H1 (cell line): Measurements from ENCODE around the gene ARFGEF3. TPM values are rescaled to one million over a fixed set of nuclear protein-coding genes. Genes with fewer than 3 reads are reported as not detected.

Experiments used
- SP4 ChIP-seq: IDR thresholded peaks from 2 replicates; pipeline ENCODE4 v1.6.1; 2012; ENCODE audit warnings: low read length, inconsistent platforms
- polyA plus RNA-seq, 7 experiments: library from polyadenylated mRNA; depleted of rRNA in 3 of 7; stranded (reverse) in 5 of 7; unstranded in 2 of 7; fragments of >200 nt in 5 of 7; fragments of 200-250 nt in 2 of 7; gene quantifications; 1 replicate in 5 of 7; 2 replicates in 1 of 7; 4 replicates in 1 of 7; pipeline versions ENCODE4 v1.2.1 to v1.2.3, GENCODE V29; 2011 to 2013; ENCODE audit warnings: missing spikeins in 2 of 7, mixed read lengths in 2 of 7
- total RNA-seq: library from RNA; stranded (reverse); fragmentation: NEBNext Ultra II Directional; extraction: Animal tissue kit (Norgen Biotek cat#: 25700); gene quantifications from 2 replicates; pipeline ENCODE4 v1.2.1, GENCODE V29; 2021

The ARFGEF3 gene
- total and polyA plus RNA-seq, 2 of the 8 experiments (the other 6 are each of a cell fraction or from before 2014, with no cell fraction given), result 5.8 to 23.2 TPM

DNA sequence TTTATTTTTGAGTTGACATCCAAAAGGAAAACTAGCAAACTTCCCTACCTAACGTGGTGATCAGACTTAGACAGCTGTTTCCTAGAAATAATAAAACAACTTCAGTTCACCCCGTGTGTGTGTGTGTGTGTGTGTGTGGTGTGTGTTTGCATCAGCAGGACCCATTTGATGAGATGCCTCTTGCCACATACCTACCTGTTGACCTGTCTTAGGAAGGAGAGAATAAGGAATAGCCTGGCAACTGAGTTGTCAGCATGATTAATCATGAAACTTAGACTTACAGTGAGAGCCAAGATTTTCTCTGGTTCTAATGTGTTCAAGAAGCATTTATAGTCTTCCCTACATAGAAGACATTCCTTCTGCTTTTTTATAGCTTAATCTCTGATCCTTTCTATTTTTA, 72.6 kb downstream of the ARFGEF3 start (continued):
- no peak for TF ChIP-seq SP4
